Heart right ventricle (tissue), 16 donors: ENCODE data around the gene TMEM253. TPM values are rescaled to one million over a fixed set of nuclear protein-coding genes. Genes with fewer than 3 reads are reported as not detected.

Experiments
- ATAC-seq, 8 donors: fragments of 200-7000 bp; cut with Tn5 transposase; one replicate each; pipeline ENCODE4 v1.9.1; 2020; ENCODE audit warnings: mild to moderate bottlenecking in 8 of 8, moderate library complexity in 8 of 8, moderate number of reproducible peaks in 1 of 8
- DNase-seq, 2 donors: peaks; one replicate each; pipeline ENCODE4 v3.0.0-alpha.2; 2020
- H3K27ac ChIP-seq, 10 donors: fragments of 200-600 bp; sonication (generic) in 2 of 10; one replicate each; pipeline versions ENCODE4 v1.5.0 to v1.8.0; 2020 to 2022; ENCODE audit warnings: mild to moderate bottlenecking in 3 of 10
- H3K27me3 ChIP-seq, 7 donors: fragments of 200-600 bp; one replicate each; pipeline ENCODE4 v1.8.0; 2021 to 2022; ENCODE audit warnings: mild to moderate bottlenecking in 2 of 7
- H3K36me3 ChIP-seq, 9 donors: fragments of 200-600 bp; sonication (generic) in 1 of 9; one replicate each; pipeline versions ENCODE4 v1.5.0 to v1.8.0; 2020 to 2022; ENCODE audit warnings: mild to moderate bottlenecking in 2 of 9
- H3K4me1 ChIP-seq, 9 donors: fragments of 200-600 bp; sonication (generic) in 1 of 9; one replicate each; pipeline versions ENCODE4 v1.5.0 to v1.8.0; 2020 to 2022; ENCODE audit warnings: mild to moderate bottlenecking in 4 of 9
- H3K4me3 ChIP-seq, 10 donors: fragments of 200-600 bp; sonication (generic) in 2 of 10; one replicate each; pipeline versions ENCODE4 v1.5.0 to v1.8.0; 2020 to 2022; ENCODE audit warnings: mild to moderate bottlenecking in 7 of 10, moderate library complexity in 2 of 10
- H3K9me3 ChIP-seq, 11 donors: fragments of 200-600 bp in 10 of 11; sonication (generic) in 2 of 11; one replicate each; pipeline versions ENCODE4 v1.5.0 to v1.8.0; 2013 to 2022; ENCODE audit warnings: mild to moderate bottlenecking in 2 of 11, control low read depth in 1 of 11, moderate library complexity in 1 of 11
- CTCF ChIP-seq, 9 donors: fragments of 200-600 bp; sonication (generic) in 2 of 9; IDR thresholded peaks; one replicate each; pipeline versions ENCODE4 v1.5.0 to v1.8.0; 2021 to 2022; ENCODE audit warnings: antibody characterized with exemption in 9 of 9, mild to moderate bottlenecking in 5 of 9, moderate library complexity in 1 of 9
- WGBS, 2 donors: extraction: QIAGEN DNeasy Blood & Tissue Kit; methylation state at CpG; one replicate each; pipeline ENCODE4 v1.1.7; 2013; ENCODE audit warnings: inconsistent platforms in 1 of 2; 5-methylcytosine and 5-hydroxymethylcytosine counted together
- intact Hi-C, 10 donors: fragments of 100-400 bp; cut with DNase I; formaldehyde crosslinking; loops; one replicate each; pipeline versions ENCODE4 v1.11.1 to v1.14.2; 2022
- polyA plus RNA-seq, 2 donors: library from polyadenylated mRNA; stranded (reverse); fragments of 200-250 nt; gene quantifications; one replicate each; pipeline ENCODE4 v1.2.3, GENCODE V29; 2013
- total RNA-seq, 10 donors: library from RNA; stranded (reverse); fragmentation: NEBNext Ultra II Directional in 3 of 10; extraction: Animal tissue kit (Norgen Biotek cat#: 25700) in 3 of 10; gene quantifications; one replicate each; pipeline versions ENCODE4 v1.2.1 to v1.2.4, GENCODE V29; 2021 to 2023
- donor health status: Arrhythmogenic right ventricular cardiomyopathy.
- donor health status: ischemic (EF 13 %, LVEDD 7.1; RV severe dilation, severe dysfunction).
- donor health status: healthy with polysubstance abuse.
- donor health status: DM: no; HTN: yes; CAD: no.
- donor health status: DM: no; HTN: no; CAD: no.
- donor health status: ischemic (EF 25% LVEDD 6.9; RV normal size, moderate dysfunction).
- donor health status: ischemic (EF 25% LVEDD 5.7; RV mildly dilated, moderate dysfunction).
- donor health status: healthy.
- donor health status: DM: yes; HTN: yes; CAD: no.
- donor health status: Ischemic cardiomyopathy.
- donor health status: ischemic (EF 35%, LVEDD 5.7; RV mildly dilated, moderate dysfunction).
- donor health status: nonischemic (EF 11% LVEDD 7.7; RV severe dilation, severe dysfunction).
- donor health status: DM: yes; HTN: yes; CAD: no.
- donor health status: PGD.
- donor health status: ischemic (EF 29% LVEDD 5.4; RV normal size, mild dysfunction).
- donor health status: nonischemic (EF 23%, LVEDD 6.1; RV moderate dilation, normal function).

TMEM253 gene
- total and polyA plus RNA-seq, 12 donors: 0.16 to 1.1 (median 0.30) TPM; not detected in 1

GRCh38 chr14:21095430-21096205 is 5.2 kb upstream of the TMEM253 start:
- intact Hi-C loops: no loop called here
- Histone ChIP-seq H3K4me3 (no peak overlapping the region), H3K27me3 (no peaks in the 10 kb centered on the region), H3K4me1 (peaks cover 2 to 57% (median 28%) of the 10 kb centered on the region in 9 donors), H3K27ac (peak overlapping the region in 4 of 10 donors; percentile 28 to 91 (median 71)), H3K9me3 (no peaks in the 10 kb centered on the region), H3K36me3 (peaks cover 0 to 26% (median 19%) of the 10 kb centered on the region in 9 donors)
- DNase-seq (peak in 1 of 2 donors; percentile 23), ATAC-seq (no peak)
- WGBS, 2 donors: 41 to 54% methylated on average over 6 of the region's 6 CpGs
- TF ChIP-seq CTCF (IDR thresholded peaks at IDR 0.05): no peak

GRCh38 chr14:21096438-21096837 is 4.4 kb upstream of the TMEM253 start:
- intact Hi-C loops: no loop called here
- Histone ChIP-seq H3K36me3 (peaks cover 0 to 18% (median 11%) of the 10 kb centered on the region in 9 donors), H3K4me1 (peaks cover 2 to 57% (median 28%) of the 10 kb centered on the region in 9 donors), H3K4me3 (no peak overlapping the region), H3K27me3 (no peaks in the 10 kb centered on the region), H3K27ac (peak overlapping the region in 8 of 10 donors; percentile 5 to 93 (median 78)), H3K9me3 (no peaks in the 10 kb centered on the region)
- no peak for TF ChIP-seq CTCF (IDR thresholded peaks at IDR 0.05)
- 57 to 62% methylated on average over 3 of the region's 3 CpGs for WGBS, 2 donors
- ATAC-seq: no peak
- DNase-seq: no peak

- peaks cover 0 to 11% (median 6%) of the 10 kb centered on the region in 9 donors for H3K36me3 ChIP-seq
- TF ChIP-seq CTCF (IDR thresholded peaks at IDR 0.05): no peak
- DNase-seq (no peak), ATAC-seq (peak in 1 of 8 donors; percentile 1)
- H3K27ac ChIP-seq: peak overlapping the region; percentile 13 to 93 (median 80)
- intact Hi-C loops: no loop called here
- peak overlapping the region in 9 of 10 donors; percentile 29 to 71 (median 51) for H3K4me3 ChIP-seq
- H3K9me3 ChIP-seq: no peaks in the 10 kb centered on the region
- H3K27me3 ChIP-seq: no peaks in the 10 kb centered on the region
- 49 to 56% methylated on average over 10 of the region's 10 CpGs for WGBS, 2 donors
- peaks cover 2 to 57% (median 28%) of the 10 kb centered on the region in 9 donors for H3K4me1 ChIP-seq
Measured at GRCh38 chr14:21096978-21097635, 3.8 kb upstream of the TMEM253 start.

GRCh38 chr14:21097636-21098075 is 3.2 kb upstream of the TMEM253 start:
- ATAC-seq: peak in 7 of 8 donors; percentile 3 to 17 (median 14)
- intact Hi-C loops: no loop called here
- DNase-seq: peak; percentile 21 to 39

More at GRCh38 chr14:21097636-21098075, 3.2 kb upstream of the TMEM253 start:
- H3K27me3 ChIP-seq: no peaks in the 10 kb centered on the region
- H3K4me1 ChIP-seq: peaks cover 2 to 53% (median 23%) of the 10 kb centered on the region in 9 donors
- H3K36me3 ChIP-seq: peaks cover 0 to 7% (median 6%) of the 10 kb centered on the region in 9 donors
- 1 to 5% methylated on average over 11 to 19 of the region's 19 CpGs for WGBS, 2 donors
- H3K4me3 ChIP-seq: peak overlapping the region; percentile 18 to 71 (median 50)
- TF ChIP-seq CTCF (IDR thresholded peaks at IDR 0.05): no peak
- H3K9me3 ChIP-seq: no peaks in the 10 kb centered on the region
- peak overlapping the region; percentile 13 to 93 (median 80) for H3K27ac ChIP-seq
